Measurements from ENCODE around the gene DMRT3. TPM values are rescaled to one million over a fixed set of nuclear protein-coding genes. Genes with fewer than 3 reads are reported as not detected.

The DMRT3 gene
- polyA plus RNA-seq, 3 donors: not detected

- H3K4me3 Mint-ChIP-seq: no peak overlapping the region
- no peaks in the 10 kb centered on the region for H3K9me3 Mint-ChIP-seq
- no peak overlapping the region for H3K4me2 ChIP-seq (replicated peaks; ENCODE audit: extremely low read depth, low read length, poor library complexity, severe bottlenecking)
- H3K27ac Mint-ChIP-seq: no peak overlapping the region
- no CpG with 5 or more reads among the region's 7 CpGs for WGBS (ENCODE audit: insufficient coverage)
- H4K20me1 ChIP-seq (ENCODE audit: insufficient read depth, low read length): no peaks in the 10 kb centered on the region
- no peak for DNase-seq
- no peak overlapping the region for H3K27ac ChIP-seq (ENCODE audit: low read depth in 1 of 2, low read length in 2 of 2)
- H2AFZ ChIP-seq (ENCODE audit: insufficient read depth, low read depth, low read length, poor library complexity, severe bottlenecking): no peak overlapping the region
- TF ChIP-seq, protein P1, sequence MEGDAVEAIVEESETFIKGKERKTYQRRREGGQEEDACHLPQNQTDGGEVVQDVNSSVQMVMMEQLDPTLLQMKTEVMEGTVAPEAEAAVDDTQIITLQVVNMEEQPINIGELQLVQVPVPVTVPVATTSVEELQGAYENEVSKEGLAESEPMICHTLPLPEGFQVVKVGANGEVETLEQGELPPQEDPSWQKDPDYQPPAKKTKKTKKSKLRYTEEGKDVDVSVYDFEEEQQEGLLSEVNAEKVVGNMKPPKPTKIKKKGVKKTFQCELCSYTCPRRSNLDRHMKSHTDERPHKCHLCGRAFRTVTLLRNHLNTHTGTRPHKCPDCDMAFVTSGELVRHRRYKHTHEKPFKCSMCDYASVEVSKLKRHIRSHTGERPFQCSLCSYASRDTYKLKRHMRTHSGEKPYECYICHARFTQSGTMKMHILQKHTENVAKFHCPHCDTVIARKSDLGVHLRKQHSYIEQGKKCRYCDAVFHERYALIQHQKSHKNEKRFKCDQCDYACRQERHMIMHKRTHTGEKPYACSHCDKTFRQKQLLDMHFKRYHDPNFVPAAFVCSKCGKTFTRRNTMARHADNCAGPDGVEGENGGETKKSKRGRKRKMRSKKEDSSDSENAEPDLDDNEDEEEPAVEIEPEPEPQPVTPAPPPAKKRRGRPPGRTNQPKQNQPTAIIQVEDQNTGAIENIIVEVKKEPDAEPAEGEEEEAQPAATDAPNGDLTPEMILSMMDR (IDR thresholded peaks at IDR 0.05): no peak
- H3K27me3 Mint-ChIP-seq (ENCODE audit: low read depth in 3 of 3): peaks cover 27 to 56% (median 30%) of the 10 kb centered on the region in 3 donors
- no peaks in the 10 kb centered on the region for H3K36me3 ChIP-seq (replicated peaks in 1 of 2; ENCODE audit: control insufficient read depth in 1 of 2, insufficient read depth in 2 of 2, low read length in 2 of 2)
- H3K27me3 ChIP-seq (ENCODE audit: control insufficient read depth in 2 of 2, insufficient read depth in 2 of 2, low read length in 2 of 2): peaks cover 41 to 44% of the 10 kb centered on the region in 2 donors
- H3K4me1 ChIP-seq (ENCODE audit: control insufficient read depth in 1 of 2, insufficient read depth in 2 of 2, low read length in 2 of 2): no peaks in the 10 kb centered on the region
- H3K4me3 ChIP-seq (replicated peaks in 1 of 3; ENCODE audit: low read depth in 2 of 3, low read length in 3 of 3): no peak overlapping the region
- H3K36me3 Mint-ChIP-seq: no peaks in the 10 kb centered on the region
- no peak overlapping the region for H3K9ac ChIP-seq (ENCODE audit: insufficient read depth, low read length, poor library complexity, severe bottlenecking)
- no peaks in the 10 kb centered on the region for H3K79me2 ChIP-seq (ENCODE audit: insufficient read depth, low read length)
- intact Hi-C loops (cut with micrococcal nuclease): no loop called here
- no peaks in the 10 kb centered on the region for H3K4me1 Mint-ChIP-seq
- H3K9me3 ChIP-seq (replicated peaks in 1 of 2; ENCODE audit: control insufficient read depth in 1 of 2, insufficient read depth in 1 of 2, low read length in 2 of 2): no peaks in the 10 kb centered on the region
These were observed 28.0 kb upstream of the DMRT3 start for GRCh38 chr9:948497-948896.

DNA sequence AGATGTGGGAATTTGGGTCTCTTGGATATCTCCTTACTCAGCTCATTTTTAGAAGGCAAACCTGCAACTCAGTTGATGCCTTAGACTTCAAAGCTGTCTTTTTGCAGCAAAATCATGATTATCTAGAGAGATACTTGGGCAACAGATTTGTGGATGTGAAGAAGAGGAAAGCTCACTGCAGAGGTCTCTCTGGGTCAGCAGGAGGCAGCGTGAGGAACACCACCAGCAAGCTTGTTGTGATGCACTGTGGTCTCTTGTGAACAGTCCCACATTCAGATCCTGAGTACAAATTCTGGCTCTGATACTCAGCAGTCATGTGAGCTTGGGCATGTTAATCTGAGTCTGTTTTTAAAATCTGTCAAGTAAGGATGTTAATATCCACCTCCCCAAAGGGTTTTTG lies 26.3 kb upstream of the DMRT3 start:
- H3K4me3 Mint-ChIP-seq: peak overlapping the region in 1 of 2 donors; percentile 26
- H3K9me3 ChIP-seq (replicated peaks in 1 of 2; ENCODE audit: control insufficient read depth in 1 of 2, insufficient read depth in 1 of 2, low read length in 2 of 2): no peaks in the 10 kb centered on the region
- H3K36me3 ChIP-seq (replicated peaks in 1 of 2; ENCODE audit: control insufficient read depth in 1 of 2, insufficient read depth in 2 of 2, low read length in 2 of 2): no peaks in the 10 kb centered on the region
- no peaks in the 10 kb centered on the region for H3K4me1 ChIP-seq (ENCODE audit: control insufficient read depth in 1 of 2, insufficient read depth in 2 of 2, low read length in 2 of 2)
- no peak overlapping the region for H2AFZ ChIP-seq (ENCODE audit: insufficient read depth, low read depth, low read length, poor library complexity, severe bottlenecking)
- no peak overlapping the region for H3K4me2 ChIP-seq (replicated peaks; ENCODE audit: extremely low read depth, low read length, poor library complexity, severe bottlenecking)
- H4K20me1 ChIP-seq (ENCODE audit: insufficient read depth, low read length): no peaks in the 10 kb centered on the region
- intact Hi-C loops (cut with micrococcal nuclease): no loop called here
- peaks cover 21 to 43% (median 26%) of the 10 kb centered on the region in 3 donors for H3K27me3 Mint-ChIP-seq (ENCODE audit: low read depth in 3 of 3)
- no peak overlapping the region for H3K4me3 ChIP-seq (replicated peaks in 1 of 3; ENCODE audit: low read depth in 2 of 3, low read length in 3 of 3)
- no peak for DNase-seq
- H3K36me3 Mint-ChIP-seq: no peaks in the 10 kb centered on the region
- no peak overlapping the region for H3K9ac ChIP-seq (ENCODE audit: insufficient read depth, low read length, poor library complexity, severe bottlenecking)
- no peaks in the 10 kb centered on the region for H3K79me2 ChIP-seq (ENCODE audit: insufficient read depth, low read length)
- no peaks in the 10 kb centered on the region for H3K9me3 Mint-ChIP-seq
- no peaks in the 10 kb centered on the region for H3K4me1 Mint-ChIP-seq
- H3K27ac Mint-ChIP-seq: no peak overlapping the region
- peaks cover 34 to 35% of the 10 kb centered on the region in 2 donors for H3K27me3 ChIP-seq (ENCODE audit: control insufficient read depth in 2 of 2, insufficient read depth in 2 of 2, low read length in 2 of 2)
- no CpG with 5 or more reads among the region's 1 CpG for whole genome bisulfite sequencing (ENCODE audit: insufficient coverage)
- TF ChIP-seq, protein P1 (IDR thresholded peaks at IDR 0.05): no peak
- H3K27ac ChIP-seq (ENCODE audit: low read depth in 1 of 2, low read length in 2 of 2): no peak overlapping the region
